ENCODE measurements around the gene OAS1. TPM values are rescaled to one million over a fixed set of nuclear protein-coding genes. Genes with fewer than 3 reads are reported as not detected.

Gene OAS1
- polyA plus RNA-seq, 1 experiment: 1.4 TPM

- DNase-seq (ENCODE audit: low read depth): no peak
- Histone ChIP-seq H3K4me3 (ENCODE audit: low read depth, low read length) (no peak overlapping the region), H3K36me3 (ENCODE audit: control insufficient read depth, insufficient read depth, low read length) (no peaks in the 10 kb centered on the region; the same call in 1 of the 2 replicates), H3K27me3 (ENCODE audit: control insufficient read depth, insufficient read depth, low read length) (no peaks in the 10 kb centered on the region)
- TF ChIP-seq CTCF (IDR thresholded peaks at IDR 0.05; ENCODE audit: insufficient read depth, low read depth, low read length): no peak
- CTCF ChIA-PET: no interaction called here
- POLR2A ChIA-PET: no interaction called here
These were observed 54.8 kb downstream of the OAS1 start for GRCh38 chr12:112961536-112961935.

- no peaks in the 10 kb centered on the region for H3K27me3 ChIP-seq (ENCODE audit: control insufficient read depth, insufficient read depth, low read length)
- DNase-seq (ENCODE audit: low read depth): no peak
These were observed 55.8 kb downstream of the OAS1 start for GRCh38 chr12:112962561-112962960.

GRCh38 chr12:112963227-112963861 lies 56.6 kb downstream of the OAS1 start:
- POLR2A ChIA-PET: no interaction called here
- DNase-seq (ENCODE audit: low read depth): no peak
- Histone ChIP-seq H3K36me3 (ENCODE audit: control insufficient read depth, insufficient read depth, low read length) (no peaks in the 10 kb centered on the region; the same call in 1 of the 2 replicates), H3K27me3 (ENCODE audit: control insufficient read depth, insufficient read depth, low read length) (no peaks in the 10 kb centered on the region), H3K4me3 (ENCODE audit: low read depth, low read length) (no peak overlapping the region)
- CTCF ChIA-PET: no interaction called here
- no peak for TF ChIP-seq CTCF (IDR thresholded peaks at IDR 0.05; ENCODE audit: insufficient read depth, low read depth, low read length)

More at GRCh38 chr12:112962561-112962960, 55.8 kb downstream of the OAS1 start:
- Histone ChIP-seq H3K36me3 (ENCODE audit: control insufficient read depth, insufficient read depth, low read length) (no peaks in the 10 kb centered on the region; the same call in 1 of the 2 replicates), H3K4me3 (ENCODE audit: low read depth, low read length) (no peak overlapping the region)
- no peak for TF ChIP-seq CTCF (IDR thresholded peaks at IDR 0.05; ENCODE audit: insufficient read depth, low read depth, low read length)
- CTCF ChIA-PET: interaction anchor here (0.6 kb wide), 1 partner anchor 300 kb away, joined by 4 read pairs; no protein-coding TSS in a partner anchor
- POLR2A ChIA-PET: no interaction called here

- no peak for DNase-seq (ENCODE audit: low read depth)
These were observed 57.4 kb downstream of the OAS1 start for GRCh38 chr12:112964067-112964670.

More at GRCh38 chr12:112964067-112964670, 57.4 kb downstream of the OAS1 start:
- ChIA-PET CTCF (interaction anchor here (1.8 kb wide), 1 partner anchor 29 kb away, joined by 6 read pairs; no protein-coding TSS in a partner anchor), POLR2A (no interaction called here)
- no peaks in the 10 kb centered on the region for H3K27me3 ChIP-seq (ENCODE audit: control insufficient read depth, insufficient read depth, low read length)
- no peak overlapping the region for H3K4me3 ChIP-seq (ENCODE audit: low read depth, low read length)
- TF ChIP-seq CTCF (IDR thresholded peaks at IDR 0.05; ENCODE audit: insufficient read depth, low read depth, low read length): no peak
- H3K36me3 ChIP-seq (ENCODE audit: control insufficient read depth, insufficient read depth, low read length): no peaks in the 10 kb centered on the region; the same call in 1 of the 2 replicates
